ENCODE measurements around the gene CFAP46.

The CFAP46 gene

DNA sequence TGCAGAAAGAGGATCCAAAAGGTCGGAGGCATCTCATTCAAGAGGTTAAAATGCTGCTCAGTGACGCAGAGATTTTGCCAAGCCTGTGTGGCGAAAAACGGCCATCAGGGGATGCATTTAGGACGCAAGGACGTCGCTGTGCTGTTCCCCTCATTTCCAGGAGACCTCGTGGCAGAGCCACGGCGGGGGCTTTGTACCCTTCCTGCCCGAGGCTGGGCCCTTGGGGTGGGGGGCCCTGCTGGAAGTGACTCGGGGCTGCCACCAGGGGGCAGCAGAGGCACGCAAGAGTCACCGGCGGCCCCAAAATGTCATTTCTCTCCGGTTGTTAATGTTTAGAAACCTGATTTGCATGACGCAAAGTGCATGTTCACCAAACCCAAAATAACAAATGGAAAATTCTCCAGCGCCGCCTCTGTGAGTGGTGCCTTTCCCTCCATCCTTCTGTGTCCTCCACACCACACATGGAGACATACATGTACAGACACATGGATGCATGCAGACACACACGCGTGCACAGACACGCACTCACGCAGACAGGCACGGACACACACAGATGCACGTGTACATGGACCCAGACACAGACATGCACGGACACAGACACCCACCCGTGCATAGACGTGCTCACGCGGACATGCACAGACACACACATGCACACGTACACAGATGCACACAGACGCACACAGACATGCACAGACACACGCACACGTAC, 105.4 kb downstream of the CFAP46 start:
- no peak overlapping the region for H3K4me3 ChIP-seq (ENCODE audit: insufficient read length, low read depth)
- peak overlapping the region; percentile 42 for H3K9ac ChIP-seq (ENCODE audit: insufficient read length, low read depth)
- no peak for TF ChIP-seq SUZ12 (IDR thresholded peaks at IDR 0.05; ENCODE audit: extremely low read depth, insufficient read depth, insufficient read length)
- no peak for TF ChIP-seq YY1 (IDR thresholded peaks at IDR 0.05; ENCODE audit: insufficient read depth, insufficient read length)
- no peak for TF ChIP-seq ZNF274 (IDR thresholded peaks at IDR 0.05; ENCODE audit: low read depth, low read length)
- no peak for DNase-seq (ENCODE audit: low read depth, low spot score)
- peaks cover 7% of the 10 kb centered on the region for H3K4me1 ChIP-seq (ENCODE audit: insufficient read depth, insufficient read length)
- H3K36me3 ChIP-seq (ENCODE audit: insufficient read depth, insufficient read length, low read length) = no peaks in the 10 kb centered on the region
- H3K27me3 ChIP-seq (ENCODE audit: insufficient read depth, insufficient read length) = no peaks in the 10 kb centered on the region
- H3K9me3 ChIP-seq (ENCODE audit: insufficient read depth, low read length) = no peaks in the 10 kb centered on the region

DNA sequence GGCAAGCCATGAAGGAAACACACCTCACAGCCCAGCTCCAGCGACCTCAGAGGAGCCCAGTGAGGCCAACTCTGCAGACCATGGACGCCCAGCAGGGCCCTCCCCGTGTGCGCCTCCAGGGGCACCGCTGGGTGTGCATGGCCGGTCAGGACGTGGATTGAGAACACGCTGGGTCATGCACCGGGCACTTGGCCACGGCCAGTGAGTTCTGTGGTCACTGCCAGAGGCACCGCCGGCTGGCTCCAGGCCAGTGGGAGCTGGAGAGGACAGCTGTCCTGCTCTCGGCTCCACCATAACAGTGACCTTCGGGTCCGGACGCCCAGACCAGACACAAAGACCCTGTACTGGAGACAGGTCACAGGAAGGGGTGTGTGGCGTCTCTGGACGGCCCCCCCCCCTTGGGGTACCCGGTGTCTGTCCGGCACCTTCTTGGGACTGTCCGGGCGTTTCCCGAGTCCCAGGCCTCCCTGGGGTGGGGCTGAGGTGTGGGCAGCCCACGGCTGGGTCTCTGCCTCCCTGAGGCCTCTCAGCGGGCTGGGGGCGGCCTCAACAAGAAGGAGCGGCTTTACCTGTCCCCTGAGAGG, 106.0 kb downstream of the CFAP46 start:
- Histone ChIP-seq H3K4me1 (ENCODE audit: insufficient read depth, insufficient read length) (peaks cover 7% of the 10 kb centered on the region), H3K27me3 (ENCODE audit: insufficient read depth, insufficient read length) (no peaks in the 10 kb centered on the region), H3K36me3 (ENCODE audit: insufficient read depth, insufficient read length, low read length) (no peaks in the 10 kb centered on the region), H3K4me3 (ENCODE audit: insufficient read length, low read depth) (no peak overlapping the region), H3K9ac (ENCODE audit: insufficient read length, low read depth) (peak overlapping the region; percentile 42), H3K9me3 (ENCODE audit: insufficient read depth, low read length) (no peaks in the 10 kb centered on the region)
- no peak for TF ChIP-seq ZNF274 (IDR thresholded peaks at IDR 0.05; ENCODE audit: low read depth, low read length)
- TF ChIP-seq YY1 (IDR thresholded peaks at IDR 0.05; ENCODE audit: insufficient read depth, insufficient read length) = no peak
- no peak for TF ChIP-seq SUZ12 (IDR thresholded peaks at IDR 0.05; ENCODE audit: extremely low read depth, insufficient read depth, insufficient read length)
- DNase-seq (ENCODE audit: low read depth, low spot score) = no peak

DNA sequence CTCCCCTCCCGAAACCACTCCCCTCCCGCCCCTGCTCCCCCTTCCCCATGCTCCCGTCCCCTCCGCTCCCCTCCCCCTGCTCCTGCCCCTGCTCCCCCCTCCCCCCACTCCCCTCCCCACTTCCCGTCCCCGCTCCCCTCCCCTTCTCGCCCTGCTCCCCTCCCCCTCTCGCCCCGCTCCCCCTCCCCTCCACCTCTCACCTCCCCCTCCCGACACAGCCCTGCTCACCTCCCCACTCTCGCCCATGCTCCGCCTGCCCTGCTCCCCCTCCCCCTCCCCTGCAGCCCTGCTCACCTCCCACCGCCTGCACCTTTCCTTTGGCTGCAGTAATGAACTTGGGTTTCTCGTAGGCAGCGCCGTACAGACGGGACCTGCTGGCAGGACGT, 106.5 kb downstream of the CFAP46 start:
- H3K27me3 ChIP-seq (ENCODE audit: insufficient read depth, insufficient read length) = no peaks in the 10 kb centered on the region

DNA sequence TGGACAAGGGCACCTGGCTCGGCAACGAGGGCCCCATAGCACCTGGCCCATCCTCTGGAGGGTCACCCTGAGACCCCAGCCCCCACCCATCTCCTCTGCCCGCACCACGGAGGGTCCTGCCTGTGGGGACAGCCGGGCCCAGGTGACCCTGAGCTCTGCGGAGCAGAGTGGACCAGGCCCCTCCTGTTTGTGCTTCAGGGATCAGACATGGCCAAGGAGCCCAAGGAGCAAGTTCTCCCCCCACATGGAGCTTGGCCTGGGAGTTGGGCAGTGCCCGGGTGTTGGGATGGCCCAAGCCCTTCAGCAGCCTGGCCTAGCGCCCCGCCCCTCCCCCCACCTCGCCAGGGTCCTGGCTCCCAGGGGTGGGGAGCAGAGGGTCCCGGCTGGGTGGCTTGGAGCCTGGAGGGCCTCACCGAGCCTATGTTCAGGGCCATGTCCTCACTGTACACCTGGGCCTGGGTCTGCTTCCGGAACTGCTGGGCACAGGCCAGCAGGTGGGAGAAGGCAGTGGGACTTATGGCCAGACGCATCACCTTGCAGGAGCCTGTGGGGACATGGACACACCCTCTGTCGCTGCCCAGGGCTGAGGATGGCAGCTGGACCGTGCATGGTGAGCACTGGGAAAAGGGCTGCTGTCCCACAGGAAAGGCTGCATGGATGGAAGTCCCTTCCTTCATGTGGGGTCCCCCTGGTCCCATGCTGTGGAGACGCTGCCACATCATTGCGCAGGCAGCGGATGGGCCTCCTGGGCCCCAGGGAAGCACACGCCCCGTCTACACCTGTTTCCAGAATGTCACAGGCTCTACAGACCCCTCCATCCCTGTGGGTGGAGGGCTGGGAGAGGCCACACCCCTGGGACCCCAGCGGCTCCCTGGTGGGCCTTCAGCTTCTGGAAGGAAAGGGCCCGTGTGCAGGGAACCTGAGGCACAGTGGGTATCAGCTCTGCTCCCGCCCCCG, 107.2 kb downstream of the CFAP46 start:
- Histone ChIP-seq H3K4me1 (ENCODE audit: insufficient read depth, insufficient read length) (peaks cover 7% of the 10 kb centered on the region), H3K4me3 (ENCODE audit: insufficient read length, low read depth) (no peak overlapping the region), H3K27me3 (ENCODE audit: insufficient read depth, insufficient read length) (no peaks in the 10 kb centered on the region), H3K9ac (ENCODE audit: insufficient read length, low read depth) (no peak overlapping the region), H3K36me3 (ENCODE audit: insufficient read depth, insufficient read length, low read length) (no peaks in the 10 kb centered on the region), H3K9me3 (ENCODE audit: insufficient read depth, low read length) (no peaks in the 10 kb centered on the region)
- DNase-seq (ENCODE audit: low read depth, low spot score) = no peak
- TF ChIP-seq ZNF274 (IDR thresholded peaks at IDR 0.05; ENCODE audit: low read depth, low read length) (no peak), SUZ12 (IDR thresholded peaks at IDR 0.05; ENCODE audit: extremely low read depth, insufficient read depth, insufficient read length) (no peak), YY1 (IDR thresholded peaks at IDR 0.05; ENCODE audit: insufficient read depth, insufficient read length) (no peak)

More for the DNA sequence above, 106.5 kb downstream of the CFAP46 start:
- no peaks in the 10 kb centered on the region for H3K36me3 ChIP-seq (ENCODE audit: insufficient read depth, insufficient read length, low read length)
- H3K4me3 ChIP-seq (ENCODE audit: insufficient read length, low read depth) = no peak overlapping the region
- no peak for TF ChIP-seq YY1 (IDR thresholded peaks at IDR 0.05; ENCODE audit: insufficient read depth, insufficient read length)
- TF ChIP-seq ZNF274 (IDR thresholded peaks at IDR 0.05; ENCODE audit: low read depth, low read length) = no peak
- TF ChIP-seq SUZ12 (IDR thresholded peaks at IDR 0.05; ENCODE audit: extremely low read depth, insufficient read depth, insufficient read length) = no peak
- H3K9ac ChIP-seq (ENCODE audit: insufficient read length, low read depth) = no peak overlapping the region
- H3K9me3 ChIP-seq (ENCODE audit: insufficient read depth, low read length) = no peaks in the 10 kb centered on the region
- peaks cover 7% of the 10 kb centered on the region for H3K4me1 ChIP-seq (ENCODE audit: insufficient read depth, insufficient read length)
- DNase-seq (ENCODE audit: low read depth, low spot score) = no peak

DNA sequence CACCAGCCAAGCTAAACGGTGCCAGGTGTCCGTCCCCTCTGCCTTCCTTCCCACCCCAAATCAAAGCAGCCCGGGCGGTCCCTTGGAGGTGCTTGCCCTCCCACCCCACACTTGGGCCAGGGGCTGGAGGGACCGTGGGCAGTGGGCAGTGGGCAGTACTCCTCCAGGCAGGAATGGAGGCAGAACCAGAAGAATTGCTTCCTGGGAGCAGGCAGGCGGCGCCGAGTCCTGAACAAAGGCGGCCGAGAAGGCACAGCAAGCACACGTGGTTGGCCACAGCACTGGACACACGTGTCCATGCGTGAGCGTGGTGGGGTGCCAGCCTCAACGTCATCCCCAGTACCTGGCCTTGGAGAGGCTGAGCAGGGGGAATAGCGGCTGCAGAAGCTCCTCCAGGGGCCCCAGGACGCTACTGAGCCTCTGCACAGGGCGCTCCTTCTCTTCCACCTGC, 108.0 kb downstream of the CFAP46 start:
- Histone ChIP-seq H3K4me3 (ENCODE audit: insufficient read length, low read depth) (no peak overlapping the region), H3K9me3 (ENCODE audit: insufficient read depth, low read length) (no peaks in the 10 kb centered on the region), H3K9ac (ENCODE audit: insufficient read length, low read depth) (no peak overlapping the region), H3K27me3 (ENCODE audit: insufficient read depth, insufficient read length) (no peaks in the 10 kb centered on the region), H3K4me1 (ENCODE audit: insufficient read depth, insufficient read length) (peaks cover 7% of the 10 kb centered on the region), H3K36me3 (ENCODE audit: insufficient read depth, insufficient read length, low read length) (no peaks in the 10 kb centered on the region)
- no peak for TF ChIP-seq SUZ12 (IDR thresholded peaks at IDR 0.05; ENCODE audit: extremely low read depth, insufficient read depth, insufficient read length)
- no peak for TF ChIP-seq YY1 (IDR thresholded peaks at IDR 0.05; ENCODE audit: insufficient read depth, insufficient read length)
- no peak for TF ChIP-seq ZNF274 (IDR thresholded peaks at IDR 0.05; ENCODE audit: low read depth, low read length)
- no peak for DNase-seq (ENCODE audit: low read depth, low spot score)

DNA sequence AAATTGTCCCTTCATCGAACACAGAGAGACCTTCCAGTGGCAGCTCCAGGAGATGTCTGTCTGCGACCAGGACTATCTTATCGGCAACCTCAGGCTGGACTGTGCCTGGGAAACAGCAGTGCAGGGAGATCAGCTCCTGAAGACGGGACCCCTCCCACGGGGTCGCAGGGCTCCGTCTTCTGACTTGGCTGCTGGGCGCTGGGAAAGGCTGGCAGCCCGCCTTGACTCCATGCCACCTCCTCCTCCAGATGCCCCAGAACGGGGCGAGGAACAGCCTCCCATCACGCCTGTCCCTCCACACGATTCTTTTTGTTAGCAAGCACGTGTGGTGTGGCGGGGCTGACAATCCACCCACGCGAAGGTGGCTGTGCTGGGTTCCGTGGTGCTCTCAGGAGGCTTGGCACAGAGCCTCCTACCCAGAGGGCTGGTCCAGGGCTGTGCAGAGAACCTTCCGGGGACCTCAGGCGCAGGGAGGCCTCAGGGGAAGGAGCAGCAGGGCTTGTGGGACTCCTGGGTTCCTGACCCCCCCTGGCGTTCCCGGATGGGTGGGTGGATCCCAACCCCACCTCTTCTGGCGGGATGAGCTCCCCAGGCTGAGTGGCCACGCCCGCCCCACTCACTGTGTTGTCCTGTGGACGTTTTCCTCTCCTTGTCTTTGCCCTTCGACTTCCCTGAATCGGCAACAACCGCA, 108.8 kb downstream of the CFAP46 start:
- DNase-seq (ENCODE audit: low read depth, low spot score) = no peak
- H3K4me3 ChIP-seq (ENCODE audit: insufficient read length, low read depth) = no peak overlapping the region
- H3K9ac ChIP-seq (ENCODE audit: insufficient read length, low read depth) = no peak overlapping the region
- H3K36me3 ChIP-seq (ENCODE audit: insufficient read depth, insufficient read length, low read length) = no peaks in the 10 kb centered on the region
- no peaks in the 10 kb centered on the region for H3K9me3 ChIP-seq (ENCODE audit: insufficient read depth, low read length)
- TF ChIP-seq ZNF274 (IDR thresholded peaks at IDR 0.05; ENCODE audit: low read depth, low read length) (no peak), SUZ12 (IDR thresholded peaks at IDR 0.05; ENCODE audit: extremely low read depth, insufficient read depth, insufficient read length) (no peak), YY1 (IDR thresholded peaks at IDR 0.05; ENCODE audit: insufficient read depth, insufficient read length) (no peak)
- H3K27me3 ChIP-seq (ENCODE audit: insufficient read depth, insufficient read length) = no peaks in the 10 kb centered on the region
- H3K4me1 ChIP-seq (ENCODE audit: insufficient read depth, insufficient read length) = peaks cover 7% of the 10 kb centered on the region
